NCI-H526 (cell line): ENCODE data around the gene PID1.

Experiments used
- DNase-seq, 2 experiments: peaks; one replicate each; lab custom pipeline; 2025; lab: John Stamatoyannopoulos, UW

PID1 gene

DNA sequence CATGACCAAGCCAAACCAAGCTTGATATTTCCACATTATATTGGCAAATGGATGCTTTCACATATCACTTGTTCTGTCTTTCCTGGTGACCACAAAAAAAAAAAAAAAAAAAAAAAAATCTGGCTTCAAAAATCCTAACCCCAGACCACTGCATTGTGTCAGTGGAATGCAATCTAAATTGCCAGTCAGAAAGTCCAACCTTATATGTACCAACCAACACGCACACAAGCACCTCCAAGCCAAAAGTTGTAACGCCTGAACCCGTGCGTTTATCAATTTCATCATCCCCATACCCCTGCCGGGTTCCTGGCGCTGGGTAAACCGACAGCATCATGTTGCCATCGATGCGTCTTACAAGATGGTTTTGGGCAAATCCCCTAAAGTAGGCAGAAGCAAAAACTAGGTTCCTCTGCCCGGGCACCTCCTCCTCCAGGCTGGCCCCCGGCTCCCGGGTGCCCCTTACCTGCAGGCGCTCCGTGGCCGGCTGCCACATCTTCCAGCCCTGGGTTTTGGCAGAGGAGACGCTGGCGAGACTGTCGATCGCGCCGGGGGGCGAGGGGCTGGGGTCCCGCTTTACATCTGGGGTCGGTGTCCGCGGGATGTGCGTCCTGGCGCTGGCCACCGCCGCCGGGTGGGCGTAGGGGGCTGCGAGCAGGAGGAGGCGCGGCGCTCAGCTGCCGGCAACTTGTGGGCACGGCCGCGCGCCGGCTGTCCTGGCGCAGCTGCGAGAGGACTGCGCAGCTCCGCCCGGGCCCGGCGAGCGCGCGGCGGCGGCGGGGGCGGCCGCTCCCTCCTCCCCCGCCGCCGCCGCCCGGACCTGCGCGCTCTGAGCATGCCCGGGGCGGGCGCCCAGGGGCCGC is at the start of gene PID1:
Gene PID1, minus strand, starts transcription at position 737 of the 860 bp plus-strand sequence. Its CDS starts 244 bp downstream, at position 493.
- peak in 1 of 2 experiments; percentile 1 for DNase-seq

GRCh38 chr2:229319558-229319957 is 48.5 kb upstream of the PID1 start:
- no peak for DNase-seq

- DNase-seq: no peak
Measured at GRCh38 chr2:229314117-229314516, 43.0 kb upstream of the PID1 start.

DNA sequence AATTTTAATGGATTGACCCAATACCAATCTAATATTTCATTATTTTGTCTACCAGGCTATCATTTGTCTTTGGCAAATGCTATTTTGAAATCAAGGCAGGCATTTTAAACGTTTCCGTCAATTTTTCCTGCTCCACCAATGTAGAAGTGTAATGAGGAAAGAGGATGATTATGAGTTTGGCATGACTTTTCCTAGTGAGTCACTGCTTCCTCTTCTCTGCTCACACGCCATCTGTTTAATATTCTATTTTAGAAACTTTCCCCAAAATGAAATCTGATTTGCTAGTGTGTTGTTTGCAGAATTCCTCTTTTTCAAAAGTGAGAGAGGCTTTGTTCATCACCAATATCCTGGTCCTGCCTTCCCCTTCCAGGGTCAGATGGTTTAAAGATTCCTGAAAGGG is 42.5 kb upstream of the PID1 start:
- DNase-seq: no peak

GRCh38 chr2:229301237-229301636 is 30.1 kb upstream of the PID1 start:
- DNase-seq: no peak

- DNase-seq: no peak
Measured at GRCh38 chr2:229300790-229301189, 29.7 kb upstream of the PID1 start.

- no peak for DNase-seq
Measured at GRCh38 chr2:229300371-229300770, 29.3 kb upstream of the PID1 start.

DNA sequence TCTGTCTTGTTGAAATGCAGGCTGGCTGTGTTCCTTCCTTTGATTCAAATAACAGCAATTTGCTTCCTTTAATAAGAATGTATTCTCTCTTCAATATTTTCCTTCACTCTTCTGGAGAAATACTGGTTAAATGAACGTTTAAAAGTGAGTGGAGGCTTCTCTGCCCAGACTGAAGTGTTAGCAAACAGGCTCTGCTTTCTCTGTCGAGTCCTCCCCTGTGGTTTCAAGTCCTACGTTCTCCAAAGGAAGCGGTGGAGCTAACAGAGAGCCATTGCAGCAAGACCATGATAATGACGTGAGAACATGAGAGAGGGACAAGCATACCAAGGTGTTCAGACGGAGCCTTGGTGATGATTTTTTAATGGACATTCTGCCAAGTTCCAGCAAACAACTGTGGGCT is 26.2 kb upstream of the PID1 start:
- DNase-seq: no peak

DNA sequence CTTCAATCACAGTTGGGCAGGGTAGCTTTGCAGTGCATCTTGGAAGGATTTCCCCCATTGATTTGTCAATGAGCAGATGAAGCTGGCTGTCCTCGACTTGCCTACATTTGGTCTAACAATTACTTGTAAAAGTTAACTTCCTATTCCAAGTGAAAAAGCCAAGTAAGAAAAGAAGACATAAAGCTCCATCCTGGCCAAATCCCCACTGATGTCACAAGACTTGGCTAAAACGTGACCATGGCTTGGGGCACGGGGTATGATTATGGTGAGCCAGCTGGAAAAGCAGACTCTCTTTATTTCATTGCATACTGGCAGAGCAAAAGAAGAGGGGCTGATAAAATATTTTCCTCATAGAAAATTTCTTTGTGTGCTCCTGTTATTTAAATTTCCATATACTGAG is 25.4 kb upstream of the PID1 start:
- DNase-seq: no peak

GRCh38 chr2:229296016-229296415 is 24.9 kb upstream of the PID1 start:
- DNase-seq: no peak

DNA sequence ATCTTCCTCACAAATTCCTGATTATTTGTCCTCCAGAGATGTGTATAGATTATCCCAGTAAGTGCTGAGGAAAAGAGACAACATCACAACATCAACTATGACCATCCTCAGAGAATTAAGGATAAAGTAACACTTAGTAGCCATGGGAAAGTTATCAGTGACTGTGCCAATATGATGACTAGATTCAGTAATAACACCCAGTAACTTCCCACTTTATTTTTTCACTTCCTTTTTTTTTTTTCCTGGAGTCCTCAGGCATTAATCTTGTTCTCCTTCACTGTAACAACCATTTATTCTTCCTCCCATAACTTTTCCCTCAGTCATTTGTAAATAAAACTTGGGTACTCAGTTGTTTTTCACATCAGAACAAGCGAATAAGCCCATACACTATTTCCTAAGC is 16.7 kb upstream of the PID1 start:
- DNase-seq: no peak

GRCh38 chr2:229282758-229283546 is 11.9 kb upstream of the PID1 start:
- no peak for DNase-seq

DNA sequence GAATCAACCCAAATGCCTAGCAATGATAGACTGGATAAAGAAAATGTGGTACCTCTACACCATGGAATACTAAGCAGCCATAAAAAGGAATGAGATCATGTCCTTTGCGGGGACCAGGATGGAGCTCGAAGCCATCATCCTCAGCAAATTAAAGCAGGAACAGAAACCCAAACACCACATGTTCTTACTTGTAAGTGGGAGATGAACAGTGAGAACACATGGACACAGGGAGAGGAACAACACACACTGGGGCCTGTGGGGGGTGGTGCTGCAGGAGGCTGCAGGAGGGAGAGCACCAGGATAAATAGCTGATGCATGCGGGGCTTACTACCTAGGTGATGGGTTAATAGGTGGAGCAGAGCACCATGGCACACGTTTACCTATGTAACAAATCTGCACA is 8.4 kb upstream of the PID1 start:
- no peak for DNase-seq

DNA sequence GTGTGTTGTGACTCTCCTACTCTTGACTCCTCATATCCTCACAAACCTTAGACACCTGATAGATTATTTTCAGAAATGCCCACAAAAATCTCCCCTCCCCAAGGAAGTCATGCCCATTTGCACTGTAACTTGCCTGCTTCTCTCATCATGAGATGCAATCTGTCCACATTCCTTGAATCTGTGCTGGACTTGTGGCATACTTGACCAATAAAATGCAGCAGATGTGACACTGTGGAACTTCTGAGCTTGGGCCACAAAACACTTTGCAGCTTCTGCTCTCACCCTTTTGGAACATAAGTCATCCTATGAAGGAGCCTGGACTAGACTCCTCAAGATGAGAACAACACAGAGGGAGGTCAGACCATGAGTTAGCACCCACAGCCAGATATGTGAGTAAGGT is 4.4 kb upstream of the PID1 start:
- no peak for DNase-seq

DNA sequence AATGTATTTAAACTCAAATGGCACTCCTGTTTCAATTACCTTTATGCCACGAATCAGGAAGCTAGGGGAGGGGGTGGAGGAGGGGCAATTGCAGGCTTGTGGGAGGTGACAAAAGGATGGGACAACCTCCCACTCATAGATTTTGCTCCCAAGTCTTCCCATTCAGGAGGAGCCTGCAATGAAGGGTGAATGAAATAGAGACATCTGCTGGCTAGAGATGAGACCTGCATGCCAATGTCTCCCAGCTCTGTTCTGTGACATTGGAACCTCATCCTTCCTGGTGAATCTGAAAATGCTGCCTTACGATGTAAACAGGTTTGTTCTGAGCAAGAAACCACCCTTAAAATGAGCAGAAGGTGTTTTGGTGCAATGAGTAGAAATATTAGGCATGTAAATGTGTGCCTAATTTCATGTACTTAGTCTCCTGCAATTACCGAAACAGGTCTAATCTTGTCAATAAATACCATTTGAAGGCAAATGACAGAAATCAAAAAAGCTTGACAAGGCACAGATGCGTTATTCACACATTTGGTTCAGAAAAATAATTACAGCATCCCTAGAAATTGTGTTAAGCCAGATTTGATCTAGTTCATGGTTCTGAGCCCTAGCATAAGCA is 2.7 kb upstream of the PID1 start:
- DNase-seq: peak; percentile 42 to 73

DNA sequence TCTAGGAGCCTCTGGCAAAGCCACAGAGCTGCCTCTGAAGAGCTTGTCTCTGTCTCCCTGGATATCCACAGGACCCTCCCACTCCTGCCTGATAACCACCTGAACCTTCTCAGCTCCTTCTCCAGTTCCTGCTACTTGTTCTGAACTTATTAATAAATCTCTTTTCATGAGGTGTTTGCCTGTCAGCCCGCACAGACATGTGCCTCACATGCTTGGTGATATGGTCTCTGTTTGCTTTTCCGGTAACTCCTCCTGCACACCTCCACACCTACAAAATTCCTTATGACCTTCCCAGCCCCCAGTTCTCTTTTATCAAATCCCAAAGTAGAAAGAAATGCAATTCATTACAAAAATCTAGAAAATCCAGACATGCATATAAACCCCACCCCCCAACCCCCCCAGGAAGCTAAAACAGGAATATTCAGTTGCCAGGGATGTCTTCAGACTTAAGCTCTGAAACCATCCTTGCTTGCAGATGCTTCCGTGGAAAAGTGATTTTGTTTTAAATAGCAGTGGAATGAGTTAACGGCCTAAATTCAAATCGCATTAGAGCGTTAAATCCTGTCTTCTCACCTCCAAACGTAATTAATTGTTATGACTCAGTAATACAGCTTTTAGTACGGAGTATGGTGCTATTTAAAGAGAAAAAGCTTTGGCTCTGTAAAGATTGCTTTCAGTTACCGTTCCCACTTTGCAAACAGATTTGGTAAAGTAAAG is 2.1 kb upstream of the PID1 start:
- DNase-seq: no peak

- no peak for DNase-seq
Measured at GRCh38 chr2:229269941-229270340, 1.1 kb downstream of the PID1 start.

- DNase-seq: no peak
Measured at GRCh38 chr2:229269146-229269545, 1.9 kb downstream of the PID1 start.

DNA sequence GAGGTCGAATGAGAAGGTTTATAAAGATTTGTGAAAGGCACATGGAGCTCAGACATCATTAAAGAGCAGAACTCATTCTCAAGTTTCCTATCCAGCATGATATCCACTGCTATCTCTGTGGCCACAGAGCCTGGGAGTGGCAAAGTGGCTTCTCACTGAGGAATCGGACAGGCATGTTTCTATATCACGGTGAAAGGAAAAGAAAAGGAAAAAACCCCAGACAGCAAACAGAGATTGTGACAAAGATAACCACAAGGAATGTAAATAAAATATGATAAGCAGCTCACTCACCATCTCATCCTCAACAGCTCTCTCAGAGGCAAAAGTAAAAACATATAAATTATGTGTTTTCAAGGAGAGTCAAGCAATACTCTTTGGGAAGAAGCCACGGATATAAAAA is 2.5 kb downstream of the PID1 start:
- DNase-seq: no peak

- DNase-seq: no peak
Measured at GRCh38 chr2:229267080-229267479, 4.0 kb downstream of the PID1 start.

DNA sequence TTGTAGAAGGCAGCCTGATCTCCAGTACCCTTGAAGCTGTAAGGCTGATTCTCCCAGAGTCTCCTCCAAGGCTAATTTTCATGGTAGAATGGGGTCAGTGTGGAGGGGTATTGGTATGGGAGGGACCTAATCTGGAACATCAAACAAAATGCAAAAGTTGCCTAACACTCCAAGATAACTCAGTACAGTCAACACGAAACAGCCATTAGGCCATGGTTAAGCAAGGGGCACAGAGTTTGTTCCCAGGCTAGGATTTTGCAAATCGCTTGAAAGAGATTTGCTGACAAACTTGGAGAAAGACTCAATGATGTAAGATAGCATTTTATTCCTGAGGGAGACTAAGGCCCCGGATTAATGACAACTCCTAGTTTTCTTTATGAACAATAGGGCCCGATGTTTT is 5.4 kb downstream of the PID1 start:
- no peak for DNase-seq

DNA sequence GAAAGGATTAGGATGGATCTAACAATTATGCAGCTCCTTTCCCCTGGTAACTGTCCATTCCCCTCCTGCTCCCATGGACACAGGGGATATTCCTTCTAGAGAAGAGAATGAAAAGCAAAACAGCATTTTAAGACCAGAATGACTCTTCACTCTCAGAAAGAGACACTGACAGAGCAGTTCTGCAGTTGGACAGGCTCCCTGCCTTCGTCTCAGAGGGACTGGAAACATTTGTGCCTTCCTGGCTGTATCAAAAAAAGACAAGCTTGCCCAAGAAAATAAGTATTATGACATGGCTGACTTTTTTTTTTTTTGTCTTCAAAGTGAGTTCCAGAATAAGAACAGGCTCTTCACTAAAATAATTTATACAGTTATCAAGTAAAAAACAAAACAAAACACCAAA is 9.5 kb downstream of the PID1 start:
- DNase-seq: no peak
